Small intestine (tissue), 7 donors: Measurements from ENCODE around the gene ZNF384. TPM values are rescaled to one million over a fixed set of nuclear protein-coding genes. Genes with fewer than 3 reads are reported as not detected.
A peak's percentile ranks its signal among the peaks of the same experiment; 100 is the strongest.

Source experiments
- DNase-seq, 2 donors: peaks; one replicate each; pipeline versions ENCODE4 v3.0.0 to v3.0.0-alpha.2; 2013
- FAIRE-seq: peaks from 2 replicates; lab custom pipeline; 2012; peaks lifted over from hg19 to GRCh38; lab: Jason Lieb, UNC
- H3K27ac ChIP-seq, 3 donors: one replicate each; pipeline ENCODE4 v1.5.1; 2013; ENCODE audit warnings: low read length in 2 of 3, mild to moderate bottlenecking in 2 of 3, control low read depth in 1 of 3, inconsistent platforms in 1 of 3, low read depth in 1 of 3, moderate library complexity in 1 of 3
- H3K27me3 ChIP-seq, 3 donors: one replicate each; pipeline ENCODE4 v1.6.1; 2013; ENCODE audit warnings: low read length in 3 of 3, inconsistent platforms in 1 of 3; ENCODE audit not compliant: control insufficient read depth in 3 of 3, insufficient read depth in 3 of 3
- H3K36me3 ChIP-seq, 3 donors: one replicate each; pipeline ENCODE4 v1.6.1; 2013; ENCODE audit warnings: low read length in 3 of 3, inconsistent platforms in 1 of 3, low read depth in 1 of 3, mild to moderate bottlenecking in 1 of 3, moderate library complexity in 1 of 3; ENCODE audit not compliant: control insufficient read depth in 3 of 3, insufficient read depth in 2 of 3
- H3K4me1 ChIP-seq, 3 donors: one replicate each; pipeline ENCODE4 v1.6.1; 2013; ENCODE audit warnings: low read length in 2 of 3, inconsistent platforms in 1 of 3, low read depth in 1 of 3, mild to moderate bottlenecking in 1 of 3, moderate library complexity in 1 of 3; ENCODE audit not compliant: control insufficient read depth in 3 of 3, insufficient read depth in 2 of 3
- H3K4me3 ChIP-seq, 3 donors: one replicate each; pipeline ENCODE4 v1.5.1; 2013; ENCODE audit warnings: low read length in 3 of 3, control low read depth in 1 of 3, inconsistent platforms in 1 of 3, low read depth in 1 of 3, mild to moderate bottlenecking in 1 of 3, moderate library complexity in 1 of 3
- H3K9me3 ChIP-seq, 2 donors: one replicate each; pipeline ENCODE4 v1.6.1; 2013; ENCODE audit warnings: low read depth in 1 of 2, low read length in 1 of 2; ENCODE audit not compliant: control insufficient read depth in 2 of 2, insufficient read depth in 1 of 2
- whole genome bisulfite sequencing, 3 donors: extraction: QIAGEN DNeasy Blood & Tissue Kit; methylation state at CpG; one replicate each; pipeline ENCODE4 v1.1.7; 2013; 5-methylcytosine and 5-hydroxymethylcytosine counted together
- polyA plus RNA-seq, 4 donors: library from polyadenylated mRNA; stranded (reverse) in 3 of 4; unstranded in 1 of 4; fragments of 200-250 nt in 3 of 4; fragments of 120-200 nt in 1 of 4; gene quantifications; one replicate each; pipeline versions ENCODE4 v1.2.1 to v1.2.3, GENCODE V29; 2013
- donor health status: healthy with polysubstance abuse.
- donor health status: control.
- donor health status: control.
- donor health status: Bipolar disorder and iron deficiency.
- donor health status: healthy.

The ZNF384 gene
- polyA plus RNA-seq, 4 donors, result 26.2 to 82.3 (median 34.6) TPM

DNA sequence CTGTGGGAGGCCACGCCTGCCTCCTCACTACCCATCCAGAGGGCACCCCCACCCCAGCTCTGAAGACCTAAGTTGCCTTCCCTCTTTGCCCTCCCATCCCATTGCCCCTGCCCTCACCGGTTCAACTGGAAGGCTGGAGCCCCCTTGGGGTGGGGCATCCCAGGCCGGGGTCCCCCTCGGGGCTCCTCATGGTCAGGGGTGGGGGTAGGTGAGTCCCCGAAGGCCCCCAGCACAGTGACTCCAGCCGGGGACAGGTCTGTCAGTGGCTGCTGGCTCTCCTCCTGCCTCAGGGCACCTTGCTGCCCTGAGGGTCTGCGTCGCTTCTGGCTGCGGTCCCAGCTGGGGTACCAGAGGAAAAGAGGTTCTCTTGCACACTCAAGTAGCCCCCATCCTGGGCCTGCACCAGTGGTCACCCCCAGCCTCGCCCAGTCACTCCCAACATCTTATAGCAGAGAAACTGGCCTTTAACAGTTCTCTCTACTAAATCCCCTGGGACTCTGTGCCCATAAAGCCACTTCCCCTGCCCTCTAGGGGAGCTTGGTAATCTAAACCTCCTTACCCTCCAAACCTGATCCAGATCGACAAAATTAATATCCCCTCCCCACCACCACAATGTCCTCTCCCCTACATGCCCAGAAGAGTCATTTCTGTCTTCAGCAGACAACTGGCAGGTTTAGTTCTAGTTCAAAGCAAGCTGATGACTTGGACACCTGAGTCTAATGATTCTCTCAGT lies 6.3 kb upstream of the ZNF384 start:
- Histone ChIP-seq H3K9me3 (no peaks in the 10 kb centered on the region), H3K4me1 (peaks cover 0 to under 1% (median 0%) of the 10 kb centered on the region in 3 donors), H3K27me3 (peaks cover 4 to 42% (median 5%) of the 10 kb centered on the region in 3 donors), H3K4me3 (no peak overlapping the region), H3K27ac (no peak overlapping the region), H3K36me3 (peaks cover 0 to 6% (median 0%) of the 10 kb centered on the region in 3 donors)
- DNase-seq (no peak), FAIRE-seq (no peak)
- 43 to 78% (median 52%) methylated on average over 9 to 11 of the region's 11 CpGs for WGBS, 3 donors

DNA sequence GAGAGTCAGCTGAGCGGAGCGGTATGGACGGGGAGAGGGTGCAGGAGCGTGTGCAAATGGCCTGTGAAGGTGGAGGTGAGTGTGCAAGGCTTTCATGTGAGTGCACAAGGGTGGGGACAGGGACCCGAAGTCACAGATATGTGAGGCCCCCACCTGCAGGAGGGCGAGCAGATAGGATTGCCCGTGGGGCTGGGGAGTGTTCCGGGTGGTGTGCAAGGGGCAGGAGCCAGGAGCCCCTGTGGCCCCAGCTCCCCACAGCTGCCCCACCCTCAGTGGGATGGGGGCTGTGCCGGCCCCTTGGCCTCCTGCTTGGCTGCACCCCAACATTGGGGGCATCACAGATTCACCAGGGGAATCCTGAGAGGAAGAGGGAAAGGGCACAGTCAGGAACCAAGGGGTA lies 5.5 kb upstream of the ZNF384 start:
- Histone ChIP-seq H3K27ac (no peak overlapping the region), H3K36me3 (peaks cover 0 to 6% (median 0%) of the 10 kb centered on the region in 3 donors), H3K4me1 (peaks cover 0 to 2% (median 0%) of the 10 kb centered on the region in 3 donors), H3K27me3 (peaks cover 0 to 35% (median 2%) of the 10 kb centered on the region in 3 donors), H3K4me3 (no peak overlapping the region), H3K9me3 (no peaks in the 10 kb centered on the region)
- DNase-seq, result no peak
- FAIRE-seq, result no peak
- WGBS, 3 donors, result 40 to 76% (median 46%) methylated on average over 9 of the region's 9 CpGs

DNA sequence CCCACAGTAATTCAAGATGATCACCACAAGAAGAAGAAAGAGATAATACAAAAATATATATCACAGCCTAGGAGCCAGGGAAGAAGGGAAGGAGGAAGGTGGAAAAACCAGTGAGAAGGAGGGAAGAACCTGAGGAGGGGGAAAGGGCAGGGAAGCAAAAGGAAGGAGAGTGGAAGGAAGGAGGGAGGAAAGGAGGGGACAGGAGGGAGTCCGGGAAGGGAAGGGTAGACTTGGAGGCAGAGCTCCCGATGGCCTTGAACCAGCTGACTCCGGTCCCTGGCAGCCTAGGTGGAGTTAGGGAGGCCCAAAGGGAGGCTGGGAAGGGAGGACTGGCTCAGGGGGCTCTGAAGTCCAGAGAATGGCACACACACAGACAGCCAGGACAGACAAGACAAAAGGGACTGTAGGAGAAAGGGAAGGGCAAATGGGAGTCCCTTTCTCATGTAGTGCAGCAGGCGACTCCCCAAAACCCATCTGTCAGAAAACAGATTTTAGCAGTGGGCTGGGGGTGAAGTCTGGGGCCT lies 4.7 kb upstream of the ZNF384 start:
- no peaks in the 10 kb centered on the region for H3K9me3 ChIP-seq
- H3K27ac ChIP-seq, result no peak overlapping the region
- 69 to 84% (median 71%) methylated on average over 4 of the region's 4 CpGs for WGBS, 3 donors
- DNase-seq (no peak), FAIRE-seq (no peak)
- no peak overlapping the region for H3K4me3 ChIP-seq
- peaks cover 0 to 6% (median 0%) of the 10 kb centered on the region in 3 donors for H3K36me3 ChIP-seq
- peaks cover 0 to 27% (median 0%) of the 10 kb centered on the region in 3 donors for H3K27me3 ChIP-seq
- peaks cover 0 to 2% (median 0%) of the 10 kb centered on the region in 3 donors for H3K4me1 ChIP-seq

- Histone ChIP-seq H3K4me1 (peaks cover 0 to 2% (median 2%) of the 10 kb centered on the region in 3 donors), H3K27ac (no peak overlapping the region), H3K27me3 (peaks cover 0 to 17% (median 0%) of the 10 kb centered on the region in 3 donors), H3K36me3 (peaks cover 0 to 6% (median 0%) of the 10 kb centered on the region in 3 donors), H3K9me3 (no peaks in the 10 kb centered on the region), H3K4me3 (no peak overlapping the region)
- DNase-seq (no peak), FAIRE-seq (no peak)
- WGBS, 3 donors, result 58 to 78% (median 64%) methylated on average over 2 of the region's 2 CpGs
These were observed 3.7 kb upstream of the ZNF384 start for GRCh38 chr12:6692888-6693287.

DNA sequence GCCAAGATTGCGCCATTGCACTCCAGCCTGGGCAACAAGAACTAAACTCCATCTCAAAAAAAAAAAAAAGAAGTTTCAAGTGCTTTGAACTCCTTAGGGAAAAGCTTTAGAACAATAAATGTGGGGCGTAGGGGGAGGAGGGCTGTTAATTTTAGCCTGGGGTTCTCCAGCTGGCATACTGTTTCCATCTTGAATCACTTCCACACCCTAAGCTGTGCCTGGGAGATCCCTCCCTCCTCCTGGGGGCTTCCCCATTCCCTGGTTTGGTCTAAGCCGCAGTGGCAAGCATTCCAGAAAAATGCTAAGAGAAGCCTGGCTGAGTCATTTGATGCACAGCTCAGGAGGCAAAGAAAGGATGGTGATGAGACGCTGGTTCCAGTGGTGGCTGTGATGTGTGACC lies 2.3 kb upstream of the ZNF384 start:
- Histone ChIP-seq H3K9me3 (no peaks in the 10 kb centered on the region), H3K27ac (no peak overlapping the region), H3K36me3 (peaks cover 0 to 9% (median 0%) of the 10 kb centered on the region in 3 donors), H3K4me3 (no peak overlapping the region), H3K4me1 (peaks cover 0 to 11% (median 11%) of the 10 kb centered on the region in 3 donors), H3K27me3 (peaks cover 0 to 4% (median 0%) of the 10 kb centered on the region in 3 donors)
- DNase-seq (no peak), FAIRE-seq (no peak)
- 84 to 96% (median 89%) methylated on average over 4 of the region's 4 CpGs for WGBS, 3 donors

DNA sequence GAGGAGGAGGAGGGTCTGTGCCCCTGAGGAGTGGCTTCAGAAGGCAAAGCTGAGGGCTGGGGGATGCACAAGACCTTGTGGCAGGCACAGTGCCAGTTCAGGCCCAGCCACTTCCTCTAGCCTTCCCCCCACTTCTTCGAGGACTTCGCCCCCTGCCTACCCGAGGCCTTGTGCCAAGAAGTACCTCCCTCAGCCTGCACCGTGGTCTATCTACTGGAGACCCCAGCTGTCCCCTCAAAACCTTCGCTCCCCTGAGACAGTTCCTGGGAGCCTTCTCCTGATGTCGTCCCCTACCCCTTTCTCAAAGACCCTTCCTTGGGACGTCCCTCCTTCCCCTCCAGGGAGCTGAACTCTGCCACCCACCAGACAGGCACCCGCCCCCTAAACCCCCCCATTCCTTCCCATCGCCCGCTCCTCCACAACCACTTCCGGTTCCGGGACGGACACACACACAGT lies 604 bp downstream of the ZNF384 start:
- Histone ChIP-seq H3K4me1 (peaks cover 0 to 11% (median 11%) of the 10 kb centered on the region in 3 donors), H3K27me3 (no peaks in the 10 kb centered on the region), H3K9me3 (no peaks in the 10 kb centered on the region), H3K4me3 (peak overlapping the region; percentile 77 to 92 (median 81)), H3K27ac (peak overlapping the region; percentile 91 to 95 (median 95)), H3K36me3 (peaks cover under 1 to 16% (median 5%) of the 10 kb centered on the region in 3 donors)
- 0 to 1% (median 0%) methylated on average over 13 of the region's 13 CpGs for WGBS, 3 donors
- peak; percentile 78 to 90 for DNase-seq
- FAIRE-seq, result no peak

- FAIRE-seq, result no peak
These were observed 3.4 kb downstream of the ZNF384 start for GRCh38 chr12:6685814-6686213.

DNA sequence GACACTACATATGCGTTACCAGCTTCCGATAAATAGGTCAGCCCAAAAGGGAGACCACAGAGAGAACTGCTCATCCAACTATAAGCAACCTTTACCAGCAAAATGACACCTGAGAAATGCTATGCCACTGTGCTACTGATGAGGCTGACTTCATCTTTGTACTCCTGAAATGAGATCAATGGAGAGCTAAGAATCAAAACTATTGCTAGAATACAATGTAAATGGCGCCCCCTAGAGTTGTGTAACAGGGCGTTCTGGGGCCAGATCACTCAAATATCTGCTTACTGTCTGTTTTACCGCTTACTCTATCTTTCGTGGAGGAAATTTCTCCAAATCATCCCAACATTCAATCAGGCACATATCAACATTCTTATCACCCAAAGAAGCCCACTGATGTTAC lies 4.6 kb downstream of the ZNF384 start:
- Histone ChIP-seq H3K4me1 (peaks cover 0 to 11% (median 9%) of the 10 kb centered on the region in 3 donors), H3K27ac (no peak overlapping the region), H3K36me3 (peaks cover 4 to 35% (median 5%) of the 10 kb centered on the region in 3 donors), H3K9me3 (no peaks in the 10 kb centered on the region), H3K4me3 (no peak overlapping the region), H3K27me3 (no peaks in the 10 kb centered on the region)
- DNase-seq (peak; percentile 34 to 37), FAIRE-seq (no peak)
- WGBS, 3 donors, result 57 to 59% (median 59%) methylated on average over 6 of the region's 6 CpGs

More at GRCh38 chr12:6685814-6686213, 3.4 kb downstream of the ZNF384 start:
- peaks cover 0 to 11% (median 11%) of the 10 kb centered on the region in 3 donors for H3K4me1 ChIP-seq
- 73 to 83% (median 75%) methylated on average over 3 of the region's 3 CpGs for WGBS, 3 donors
- H3K36me3 ChIP-seq, result peaks cover 2 to 24% (median 5%) of the 10 kb centered on the region in 3 donors
- no peak for DNase-seq
- no peak overlapping the region for H3K27ac ChIP-seq
- H3K27me3 ChIP-seq, result no peaks in the 10 kb centered on the region
- no peaks in the 10 kb centered on the region for H3K9me3 ChIP-seq
- no peak overlapping the region for H3K4me3 ChIP-seq
